C4-2B (cell line): Measurements from ENCODE around the gene GRM2.
A peak's percentile ranks its signal among the peaks of the same experiment; 100 is the strongest.

Experiments
- H3K27ac ChIP-seq: fragments of 450-650 bp; 2 replicates; pipeline ENCODE4 v1.5.1; 2017
- ZFX ChIP-seq: fragments of 450-650 bp; IDR thresholded peaks from 2 replicates; pipeline ENCODE4 v1.6.1; 2017
- TF ChIP-seq, protein P1 (sequence below): fragments of 450-650 bp; conservative IDR thresholded peaks from 2 replicates; pipeline ENCODE4 v1.5.1; 2017; ENCODE audit warnings: mild to moderate bottlenecking

Gene GRM2

GRCh38 chr3:51747840-51748239, 41.0 kb downstream of the GRM2 start:
- TF ChIP-seq ZFX = no peak
- TF ChIP-seq, protein P1, sequence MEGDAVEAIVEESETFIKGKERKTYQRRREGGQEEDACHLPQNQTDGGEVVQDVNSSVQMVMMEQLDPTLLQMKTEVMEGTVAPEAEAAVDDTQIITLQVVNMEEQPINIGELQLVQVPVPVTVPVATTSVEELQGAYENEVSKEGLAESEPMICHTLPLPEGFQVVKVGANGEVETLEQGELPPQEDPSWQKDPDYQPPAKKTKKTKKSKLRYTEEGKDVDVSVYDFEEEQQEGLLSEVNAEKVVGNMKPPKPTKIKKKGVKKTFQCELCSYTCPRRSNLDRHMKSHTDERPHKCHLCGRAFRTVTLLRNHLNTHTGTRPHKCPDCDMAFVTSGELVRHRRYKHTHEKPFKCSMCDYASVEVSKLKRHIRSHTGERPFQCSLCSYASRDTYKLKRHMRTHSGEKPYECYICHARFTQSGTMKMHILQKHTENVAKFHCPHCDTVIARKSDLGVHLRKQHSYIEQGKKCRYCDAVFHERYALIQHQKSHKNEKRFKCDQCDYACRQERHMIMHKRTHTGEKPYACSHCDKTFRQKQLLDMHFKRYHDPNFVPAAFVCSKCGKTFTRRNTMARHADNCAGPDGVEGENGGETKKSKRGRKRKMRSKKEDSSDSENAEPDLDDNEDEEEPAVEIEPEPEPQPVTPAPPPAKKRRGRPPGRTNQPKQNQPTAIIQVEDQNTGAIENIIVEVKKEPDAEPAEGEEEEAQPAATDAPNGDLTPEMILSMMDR = no peak
- no peak overlapping the region for H3K27ac ChIP-seq

DNA sequence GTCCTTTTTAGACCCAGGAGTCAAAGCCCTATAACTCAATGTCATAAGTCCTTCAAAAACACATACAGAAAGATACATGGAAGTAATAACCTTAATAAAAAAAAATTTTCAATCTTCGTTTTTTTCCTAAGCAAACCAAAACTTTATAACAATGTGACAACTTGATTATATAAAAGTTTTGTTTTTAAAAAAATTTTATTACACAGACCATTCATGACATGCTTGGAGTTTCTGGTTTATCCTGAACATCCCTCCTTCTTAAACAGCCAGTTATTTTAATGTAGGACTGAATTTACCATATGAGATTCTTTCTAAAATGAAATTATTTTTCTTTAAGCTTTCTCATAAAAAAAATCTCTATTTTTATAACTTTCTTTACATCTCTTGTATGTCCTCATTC, 41.5 kb downstream of the GRM2 start:
- TF ChIP-seq, protein P1 = no peak
- TF ChIP-seq ZFX = no peak
- H3K27ac ChIP-seq = no peak overlapping the region

- no peak overlapping the region for H3K27ac ChIP-seq
Observed at GRCh38 chr3:51750878-51751277, 44.0 kb downstream of the GRM2 start.

GRCh38 chr3:51751287-51751686, 44.4 kb downstream of the GRM2 start:
- H3K27ac ChIP-seq = no peak overlapping the region
- no peak for TF ChIP-seq ZFX
- TF ChIP-seq, protein P1 = no peak

More at GRCh38 chr3:51750878-51751277, 44.0 kb downstream of the GRM2 start:
- TF ChIP-seq ZFX = no peak
- TF ChIP-seq, protein P1 = no peak

DNA sequence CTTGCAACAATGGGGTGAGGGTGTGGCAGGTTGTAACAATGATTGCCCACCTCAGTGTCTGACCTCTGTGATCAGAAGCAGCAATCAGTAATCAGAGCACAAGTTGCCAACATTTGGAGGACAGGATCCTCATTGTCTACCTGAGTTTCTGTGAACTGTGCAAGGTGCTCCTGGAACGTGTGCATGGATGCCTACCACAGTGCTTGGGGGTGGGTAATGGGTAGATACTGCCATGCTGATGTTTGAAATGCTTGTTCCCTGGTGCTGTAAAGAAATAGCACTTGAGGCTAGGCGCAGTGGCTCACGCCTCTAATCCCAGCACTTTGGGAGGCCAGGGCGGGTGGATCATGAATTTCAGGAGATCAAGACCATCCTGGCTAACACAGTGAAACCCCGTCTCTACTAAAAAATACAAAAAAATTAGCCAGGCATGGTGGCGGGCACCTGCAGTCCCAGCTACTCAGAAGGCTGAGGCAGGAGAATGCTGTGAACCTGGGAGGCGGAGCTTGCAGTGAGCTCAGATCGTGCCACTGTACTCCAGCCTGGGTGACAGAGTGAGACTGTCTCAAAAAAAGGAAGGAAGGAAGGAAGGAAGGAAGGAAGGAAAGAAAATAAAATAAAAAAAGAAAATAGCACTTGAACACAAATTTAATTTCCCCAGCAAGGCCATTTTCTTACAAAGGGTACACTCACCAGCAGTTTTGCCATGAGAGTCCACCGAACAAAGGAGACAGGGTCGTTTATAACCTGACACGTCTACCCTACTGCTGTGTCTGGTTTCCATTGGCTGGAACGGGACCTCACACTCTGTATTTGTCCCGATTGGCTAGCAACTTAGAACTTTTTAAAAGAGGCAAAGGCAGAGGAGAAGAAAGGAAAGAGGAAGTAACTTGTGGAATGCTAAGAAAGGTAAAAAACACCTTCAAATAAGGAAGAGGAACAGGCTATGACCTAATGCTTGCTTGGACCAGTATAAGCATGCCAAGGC, 47.2 kb downstream of the GRM2 start:
- H3K27ac ChIP-seq = peak overlapping the region; percentile 90

GRCh38 chr3:51759203-51759602, 52.3 kb downstream of the GRM2 start:
- H3K27ac ChIP-seq = no peak overlapping the region
- TF ChIP-seq ZFX = no peak
- TF ChIP-seq, protein P1 = no peak
